WERI-Rb-1 (cell line): ENCODE results near the gene CNOT10.

Experiments used
- DNase-seq: peaks from one replicate; pipeline ENCODE4 v3.0.0-alpha.2; 2020
- H3K27ac ChIP-seq: fragments of 250-450 bp; sonication (Bioruptor Pico); 2 replicates; pipeline ENCODE4 v1.5.1; 2020; ENCODE audit warnings: mild to moderate bottlenecking, moderate library complexity
- H3K27me3 ChIP-seq: fragments of 250-450 bp; sonication (Bioruptor Pico); 2 replicates; pipeline ENCODE4 v1.5.1; 2021; ENCODE audit warnings: mild to moderate bottlenecking, low read depth, moderate library complexity; ENCODE audit not compliant: insufficient read depth, severe bottlenecking
- H3K36me3 ChIP-seq: fragments of 250-450 bp; sonication (Bioruptor Pico); 2 replicates; pipeline ENCODE4 v1.5.1; 2020; ENCODE audit warnings: mild to moderate bottlenecking, moderate library complexity
- H3K4me3 ChIP-seq: 2 replicates; pipeline ENCODE4 v1.5.1; 2011; ENCODE audit warnings: low read depth, mild to moderate bottlenecking, control low read depth, low read length
- H3K9me3 ChIP-seq: fragments of 250-450 bp; sonication (Bioruptor Pico); 2 replicates; pipeline ENCODE4 v1.5.1; 2021; ENCODE audit warnings: mild to moderate bottlenecking, moderate library complexity; ENCODE audit not compliant: severe bottlenecking
- TF ChIP-seq, protein P1 (sequence below): IDR thresholded peaks from 2 replicates; pipeline ENCODE4 v1.5.1; 2011; ENCODE audit warnings: low read depth, mild to moderate bottlenecking, control low read depth, inconsistent platforms, low read length

The CNOT10 gene

DNA sequence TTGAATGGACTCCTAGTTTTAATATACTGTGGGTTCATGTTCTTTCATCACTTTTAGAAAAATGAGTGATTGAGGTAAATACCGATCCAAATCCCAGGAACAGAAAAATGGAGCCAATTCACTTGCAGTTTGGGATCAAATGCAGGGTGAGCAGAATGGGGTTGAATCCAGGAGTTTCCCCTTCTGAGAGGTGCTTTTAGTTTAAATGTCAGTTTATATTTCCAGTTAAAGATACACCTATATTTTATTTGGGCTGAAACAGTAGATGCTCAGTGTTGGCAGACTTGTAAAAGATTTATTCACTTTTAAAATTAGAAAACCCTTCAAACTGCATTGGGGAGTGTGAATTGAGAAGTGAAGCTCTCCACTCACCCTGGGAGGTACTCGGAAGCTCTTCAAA is 135.4 kb downstream of the CNOT10 start:
- H3K4me3 ChIP-seq = no peak overlapping the region
- H3K27ac ChIP-seq = no peak overlapping the region
- DNase-seq = no peak
- H3K27me3 ChIP-seq = no peaks in the 10 kb centered on the region
- TF ChIP-seq, protein P1, sequence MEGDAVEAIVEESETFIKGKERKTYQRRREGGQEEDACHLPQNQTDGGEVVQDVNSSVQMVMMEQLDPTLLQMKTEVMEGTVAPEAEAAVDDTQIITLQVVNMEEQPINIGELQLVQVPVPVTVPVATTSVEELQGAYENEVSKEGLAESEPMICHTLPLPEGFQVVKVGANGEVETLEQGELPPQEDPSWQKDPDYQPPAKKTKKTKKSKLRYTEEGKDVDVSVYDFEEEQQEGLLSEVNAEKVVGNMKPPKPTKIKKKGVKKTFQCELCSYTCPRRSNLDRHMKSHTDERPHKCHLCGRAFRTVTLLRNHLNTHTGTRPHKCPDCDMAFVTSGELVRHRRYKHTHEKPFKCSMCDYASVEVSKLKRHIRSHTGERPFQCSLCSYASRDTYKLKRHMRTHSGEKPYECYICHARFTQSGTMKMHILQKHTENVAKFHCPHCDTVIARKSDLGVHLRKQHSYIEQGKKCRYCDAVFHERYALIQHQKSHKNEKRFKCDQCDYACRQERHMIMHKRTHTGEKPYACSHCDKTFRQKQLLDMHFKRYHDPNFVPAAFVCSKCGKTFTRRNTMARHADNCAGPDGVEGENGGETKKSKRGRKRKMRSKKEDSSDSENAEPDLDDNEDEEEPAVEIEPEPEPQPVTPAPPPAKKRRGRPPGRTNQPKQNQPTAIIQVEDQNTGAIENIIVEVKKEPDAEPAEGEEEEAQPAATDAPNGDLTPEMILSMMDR = no peak
- peaks cover 8% of the 10 kb centered on the region for H3K9me3 ChIP-seq
- no peaks in the 10 kb centered on the region for H3K36me3 ChIP-seq

DNA sequence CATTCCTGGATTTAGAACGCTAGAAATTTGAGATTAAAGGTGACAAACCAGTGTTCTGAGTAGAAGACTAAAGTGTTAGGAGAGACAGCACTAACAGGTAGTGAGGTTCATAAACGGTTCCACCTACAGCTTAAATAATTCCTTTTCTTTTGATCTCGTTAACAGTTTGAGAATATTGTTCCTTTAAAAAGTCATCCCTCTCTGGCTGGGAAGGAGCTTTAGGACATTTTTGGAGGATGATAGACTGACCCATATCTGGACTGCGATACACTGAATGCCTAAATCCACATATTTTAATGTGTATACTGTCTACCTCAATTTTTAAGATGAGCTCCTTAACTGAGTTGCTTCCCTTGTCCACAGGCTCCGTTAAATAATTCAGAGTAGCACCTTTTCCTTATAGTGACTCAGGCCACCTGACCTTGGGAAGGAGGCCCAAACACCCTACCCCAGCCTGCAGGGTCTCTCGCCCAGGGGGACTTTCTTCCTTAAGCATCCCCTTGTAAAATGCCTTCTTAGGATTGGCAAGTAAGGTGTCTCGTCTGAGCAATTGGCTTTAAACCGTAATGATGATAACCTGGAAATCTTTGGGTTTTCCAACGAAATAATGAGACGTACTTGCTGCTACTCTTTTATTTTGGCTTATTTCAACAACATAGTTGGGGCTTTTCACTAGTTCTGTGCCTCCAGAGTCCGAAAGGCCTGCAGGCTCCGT is 136.1 kb downstream of the CNOT10 start:
- Histone ChIP-seq H3K4me3 (no peak overlapping the region), H3K27ac (no peak overlapping the region), H3K27me3 (no peaks in the 10 kb centered on the region), H3K9me3 (peaks cover 8% of the 10 kb centered on the region), H3K36me3 (no peaks in the 10 kb centered on the region)
- TF ChIP-seq, protein P1 = no peak
- no peak for DNase-seq

DNA sequence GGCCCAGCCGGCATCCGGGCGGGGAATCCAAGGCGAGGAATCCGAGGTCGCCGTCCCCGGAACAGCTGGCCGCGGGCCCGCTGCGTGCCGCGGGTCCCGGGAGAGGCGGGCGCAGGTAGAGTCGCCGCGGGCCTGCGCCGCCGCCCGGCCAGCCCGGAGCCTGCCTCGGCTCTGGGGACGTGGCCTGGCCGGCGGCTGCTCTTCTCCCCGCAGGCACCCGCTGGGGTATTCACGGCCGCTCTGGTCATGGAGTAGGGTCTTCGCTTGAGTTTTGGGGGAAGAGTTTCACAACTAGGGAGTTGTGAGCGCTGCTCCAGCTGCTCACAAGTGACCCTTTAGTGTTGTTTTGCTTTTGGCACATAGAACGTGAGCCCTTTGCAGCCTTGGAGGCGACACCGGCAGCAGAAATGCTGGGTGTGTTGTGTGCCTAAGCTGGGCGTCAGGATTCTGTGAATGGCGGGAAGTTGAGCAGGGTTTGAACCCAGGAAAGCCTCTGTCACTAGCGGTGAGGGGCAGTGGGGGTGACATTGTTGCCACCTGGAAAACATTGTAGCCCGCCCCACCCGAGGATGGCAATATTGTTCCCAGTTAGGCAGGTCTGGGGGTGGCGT is 136.8 kb downstream of the CNOT10 start:
- no peak for DNase-seq
- TF ChIP-seq, protein P1 = no peak

GRCh38 chr3:32822609-32823498 is 137.9 kb downstream of the CNOT10 start:
- H3K27me3 ChIP-seq = no peaks in the 10 kb centered on the region
- DNase-seq = no peak
- H3K9me3 ChIP-seq = peaks cover 4% of the 10 kb centered on the region
- TF ChIP-seq, protein P1 = no peak
- H3K27ac ChIP-seq = no peak overlapping the region
- H3K36me3 ChIP-seq = no peaks in the 10 kb centered on the region
- no peak overlapping the region for H3K4me3 ChIP-seq

More for the DNA sequence above, 136.8 kb downstream of the CNOT10 start:
- H3K36me3 ChIP-seq = no peaks in the 10 kb centered on the region
- no peak overlapping the region for H3K4me3 ChIP-seq
- no peaks in the 10 kb centered on the region for H3K27me3 ChIP-seq
- H3K9me3 ChIP-seq = peaks cover 8% of the 10 kb centered on the region
- no peak overlapping the region for H3K27ac ChIP-seq
